ENCODE data around the gene USP34. TPM values are rescaled to one million over a fixed set of nuclear protein-coding genes. Genes with fewer than 3 reads are reported as not detected.
A peak's percentile ranks its signal among the peaks of the same experiment; 100 is the strongest.
"Not testable (repeated sequence)": the region's sequence is repeated elsewhere in the genome, so short reads cannot be mapped to it uniquely, and the experiment has no call there.

USP34 gene
- total RNA-seq, 1 donor from 2014 or later = 123 TPM

GRCh38 chr2:61182059-61182383 lies 288.9 kb downstream of the USP34 start:
- DNase-seq = no peak

GRCh38 chr2:61181382-61182058 lies 289.4 kb downstream of the USP34 start:
- no peak for DNase-seq

- DNase-seq = no peak
These were observed 290.2 kb downstream of the USP34 start for GRCh38 chr2:61180686-61181085.

GRCh38 chr2:61179701-61180639 lies 290.9 kb downstream of the USP34 start:
- DNase-seq = peak; percentile 22

GRCh38 chr2:61178603-61179545 lies 292.0 kb downstream of the USP34 start:
- peak; percentile 31 for DNase-seq

GRCh38 chr2:61177727-61178549 lies 292.9 kb downstream of the USP34 start:
- peak; percentile 42 for DNase-seq

- DNase-seq = peak; percentile 95
These were observed 293.8 kb downstream of the USP34 start for GRCh38 chr2:61176755-61177726.

- no peak for DNase-seq
These were observed 295.9 kb downstream of the USP34 start for GRCh38 chr2:61175036-61175435.

- no peak for DNase-seq
These were observed 297.8 kb downstream of the USP34 start for GRCh38 chr2:61173116-61173515.

- DNase-seq = no peak
These were observed 298.2 kb downstream of the USP34 start for GRCh38 chr2:61172671-61173070.

- DNase-seq = no peak
These were observed 303.3 kb downstream of the USP34 start for GRCh38 chr2:61167579-61167978.

- DNase-seq = no peak
These were observed 304.9 kb downstream of the USP34 start for GRCh38 chr2:61165946-61166345.

- not testable (repeated sequence) for DNase-seq
These were observed 305.8 kb downstream of the USP34 start for GRCh38 chr2:61165082-61165481.

- DNase-seq = no peak
These were observed 308.2 kb downstream of the USP34 start for GRCh38 chr2:61162721-61163120.

- no peak for DNase-seq
These were observed 309.0 kb downstream of the USP34 start, which contains the start of gene C2orf74 for GRCh38 chr2:61161888-61162287. TSS of gene C2orf74 (plus strand) at chr2:61162188. CDS start at chr2:61162515, 327 bp downstream.

- DNase-seq = no peak
These were observed 312.4 kb downstream of the USP34 start for GRCh38 chr2:61158356-61158955.

GRCh38 chr2:61157371-61158003 lies 313.4 kb downstream of the USP34 start:
- DNase-seq = no peak

GRCh38 chr2:61151436-61151835 lies 319.5 kb downstream of the USP34 start:
- peak; percentile 6 for DNase-seq

GRCh38 chr2:61149074-61149473 lies 321.8 kb downstream of the USP34 start:
- no peak for DNase-seq

- not testable (repeated sequence) for DNase-seq
These were observed 322.8 kb downstream of the USP34 start for GRCh38 chr2:61148091-61148490.

Measured in dermis blood vessel endothelial cell (primary cell).